OCI-LY3 (cell line): ENCODE measurements around the gene ALKAL2.

ENCODE experiments used
- EZH2phosphoT487 ChIP-seq: fragments of 200-600 bp; shearing (Covaris generic); IDR thresholded peaks from 2 replicates; pipeline ENCODE4 v1.6.1; 2018; ENCODE audit warnings: antibody characterized with exemption, mixed run types, low read depth
- TF ChIP-seq, protein P1 (sequence below): fragments of 200-600, 300-600 bp; sonication (generic); IDR thresholded peaks from 2 replicates; pipeline ENCODE4 v1.5.1; 2014; ENCODE audit warnings: antibody characterized with exemption, low read length, low read depth

DNA sequence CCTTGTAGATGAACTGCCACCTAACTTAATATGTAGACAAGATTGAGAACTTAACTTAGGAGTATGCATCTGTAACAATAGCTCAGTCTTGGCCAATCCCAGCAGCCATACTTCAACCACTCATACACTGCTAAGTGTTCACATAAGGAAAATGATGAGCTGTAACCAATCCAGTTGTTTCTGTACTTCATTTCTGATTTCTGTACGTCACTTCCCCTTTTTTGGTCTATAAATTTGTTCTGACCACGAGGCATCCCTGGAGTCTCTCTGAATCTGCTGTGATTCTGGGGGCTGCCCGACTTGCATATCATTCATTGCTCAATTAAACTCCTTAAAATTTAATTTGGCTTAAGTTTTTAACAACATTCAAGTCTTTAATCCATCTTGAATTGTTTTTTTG is 30.5 kb downstream of the ALKAL2 start:
- TF ChIP-seq, protein P1, sequence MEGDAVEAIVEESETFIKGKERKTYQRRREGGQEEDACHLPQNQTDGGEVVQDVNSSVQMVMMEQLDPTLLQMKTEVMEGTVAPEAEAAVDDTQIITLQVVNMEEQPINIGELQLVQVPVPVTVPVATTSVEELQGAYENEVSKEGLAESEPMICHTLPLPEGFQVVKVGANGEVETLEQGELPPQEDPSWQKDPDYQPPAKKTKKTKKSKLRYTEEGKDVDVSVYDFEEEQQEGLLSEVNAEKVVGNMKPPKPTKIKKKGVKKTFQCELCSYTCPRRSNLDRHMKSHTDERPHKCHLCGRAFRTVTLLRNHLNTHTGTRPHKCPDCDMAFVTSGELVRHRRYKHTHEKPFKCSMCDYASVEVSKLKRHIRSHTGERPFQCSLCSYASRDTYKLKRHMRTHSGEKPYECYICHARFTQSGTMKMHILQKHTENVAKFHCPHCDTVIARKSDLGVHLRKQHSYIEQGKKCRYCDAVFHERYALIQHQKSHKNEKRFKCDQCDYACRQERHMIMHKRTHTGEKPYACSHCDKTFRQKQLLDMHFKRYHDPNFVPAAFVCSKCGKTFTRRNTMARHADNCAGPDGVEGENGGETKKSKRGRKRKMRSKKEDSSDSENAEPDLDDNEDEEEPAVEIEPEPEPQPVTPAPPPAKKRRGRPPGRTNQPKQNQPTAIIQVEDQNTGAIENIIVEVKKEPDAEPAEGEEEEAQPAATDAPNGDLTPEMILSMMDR: no peak
- TF ChIP-seq EZH2phosphoT487: no peak
